Sigmoid colon (tissue), 4 donors: ENCODE measurements around the gene COL1A2.

Experiments used
- EP300 ChIP-seq, 4 donors: sonication (generic); formaldehyde crosslinking; IDR thresholded peaks; one replicate each; pipeline ENCODE4 v1.6.1; 2017; ENCODE audit warnings: antibody characterized with exemption in 4 of 4
- TF ChIP-seq, protein P1 (sequence below), 4 experiments: fragments of 450-650 bp in 3 of 4; fragments of 200-600 bp in 1 of 4; IDR thresholded peaks; one replicate each; pipeline ENCODE4 v1.5.1; 2016 to 2019; ENCODE audit warnings: antibody characterized with exemption in 4 of 4, mild to moderate bottlenecking in 3 of 4, moderate library complexity in 2 of 4

DNA sequence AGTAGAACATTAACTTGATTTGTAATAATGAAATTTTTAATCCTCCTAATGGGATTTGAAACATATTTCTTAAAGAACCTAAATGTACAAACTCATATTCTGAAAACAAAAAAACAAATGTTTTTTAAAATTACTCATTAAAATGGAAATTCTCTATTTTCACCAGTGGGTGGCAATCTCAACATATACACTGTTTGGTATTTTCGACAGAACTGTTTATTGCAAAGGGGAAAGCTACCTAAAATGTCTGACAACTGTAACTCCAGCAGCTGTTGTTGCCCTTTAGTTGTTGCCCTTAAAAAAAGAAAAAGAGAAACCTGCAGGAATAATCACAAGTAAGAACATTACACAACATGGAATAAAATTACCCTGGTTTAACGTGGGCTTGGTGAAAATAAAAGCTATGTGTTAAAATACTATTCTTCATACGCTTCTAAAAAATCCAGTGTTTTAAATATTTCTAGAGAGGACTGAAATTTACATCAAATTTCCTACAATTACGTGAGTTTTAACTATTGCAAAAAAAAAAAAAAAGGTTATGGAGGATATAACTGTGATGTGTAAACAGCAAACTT, 54.5 kb downstream of the COL1A2 start:
- TF ChIP-seq, protein P1, sequence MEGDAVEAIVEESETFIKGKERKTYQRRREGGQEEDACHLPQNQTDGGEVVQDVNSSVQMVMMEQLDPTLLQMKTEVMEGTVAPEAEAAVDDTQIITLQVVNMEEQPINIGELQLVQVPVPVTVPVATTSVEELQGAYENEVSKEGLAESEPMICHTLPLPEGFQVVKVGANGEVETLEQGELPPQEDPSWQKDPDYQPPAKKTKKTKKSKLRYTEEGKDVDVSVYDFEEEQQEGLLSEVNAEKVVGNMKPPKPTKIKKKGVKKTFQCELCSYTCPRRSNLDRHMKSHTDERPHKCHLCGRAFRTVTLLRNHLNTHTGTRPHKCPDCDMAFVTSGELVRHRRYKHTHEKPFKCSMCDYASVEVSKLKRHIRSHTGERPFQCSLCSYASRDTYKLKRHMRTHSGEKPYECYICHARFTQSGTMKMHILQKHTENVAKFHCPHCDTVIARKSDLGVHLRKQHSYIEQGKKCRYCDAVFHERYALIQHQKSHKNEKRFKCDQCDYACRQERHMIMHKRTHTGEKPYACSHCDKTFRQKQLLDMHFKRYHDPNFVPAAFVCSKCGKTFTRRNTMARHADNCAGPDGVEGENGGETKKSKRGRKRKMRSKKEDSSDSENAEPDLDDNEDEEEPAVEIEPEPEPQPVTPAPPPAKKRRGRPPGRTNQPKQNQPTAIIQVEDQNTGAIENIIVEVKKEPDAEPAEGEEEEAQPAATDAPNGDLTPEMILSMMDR (IDR thresholded peaks at IDR 0.05) = peak in 3 of 4 experiments; percentile 46 to 67 (median 66)
- no peak for TF ChIP-seq EP300 (IDR thresholded peaks at IDR 0.05)
